ACC112 (cell line): Measurements from ENCODE around the gene SFI1.

Experiments
- H2AFZ ChIP-seq: fragments of 200-600 bp; sonication (generic); one replicate; pipeline ENCODE4 v1.6.0; 2017; ENCODE audit warnings: antibody characterized with exemption, low read length; ENCODE audit not compliant: unreplicated experiment
- H3K27ac ChIP-seq: fragments of 200-600 bp; sonication (generic); 2 replicates; pipeline ENCODE4 v1.5.1; 2014; ENCODE audit warnings: low read depth, mild to moderate bottlenecking, antibody characterized with exemption, low read length, moderate library complexity
- H3K27me3 ChIP-seq: fragments of 200-600 bp; sonication (generic); 2 replicates; pipeline ENCODE4 v1.6.1; 2014; ENCODE audit warnings: mild to moderate bottlenecking, antibody characterized with exemption, low read length, moderate library complexity, mixed read lengths; ENCODE audit not compliant: insufficient read depth
- H3K36me3 ChIP-seq: fragments of 200-600 bp; sonication (generic); 2 replicates; pipeline ENCODE4 v1.6.1; 2016; ENCODE audit warnings: mild to moderate bottlenecking, antibody characterized with exemption, low read length, moderate library complexity, mixed read lengths; ENCODE audit not compliant: insufficient read depth
- H3K4me1 ChIP-seq: fragments of 200-600 bp; sonication (generic); one replicate; pipeline ENCODE4 v1.6.1; 2016; ENCODE audit warnings: low read length, mixed read lengths; ENCODE audit not compliant: insufficient read depth, unreplicated experiment, control insufficient read depth
- H3K4me3 ChIP-seq: fragments of 200-600 bp; sonication (generic); 2 replicates; pipeline ENCODE4 v1.5.1; 2014; ENCODE audit warnings: mild to moderate bottlenecking, low read depth, low read length
- H3K79me2 ChIP-seq: fragments of 200-600 bp; sonication (generic); one replicate; pipeline ENCODE4 v1.6.0; 2016; ENCODE audit warnings: low read length; ENCODE audit not compliant: control insufficient read depth, unreplicated experiment, insufficient read depth

The SFI1 gene

DNA sequence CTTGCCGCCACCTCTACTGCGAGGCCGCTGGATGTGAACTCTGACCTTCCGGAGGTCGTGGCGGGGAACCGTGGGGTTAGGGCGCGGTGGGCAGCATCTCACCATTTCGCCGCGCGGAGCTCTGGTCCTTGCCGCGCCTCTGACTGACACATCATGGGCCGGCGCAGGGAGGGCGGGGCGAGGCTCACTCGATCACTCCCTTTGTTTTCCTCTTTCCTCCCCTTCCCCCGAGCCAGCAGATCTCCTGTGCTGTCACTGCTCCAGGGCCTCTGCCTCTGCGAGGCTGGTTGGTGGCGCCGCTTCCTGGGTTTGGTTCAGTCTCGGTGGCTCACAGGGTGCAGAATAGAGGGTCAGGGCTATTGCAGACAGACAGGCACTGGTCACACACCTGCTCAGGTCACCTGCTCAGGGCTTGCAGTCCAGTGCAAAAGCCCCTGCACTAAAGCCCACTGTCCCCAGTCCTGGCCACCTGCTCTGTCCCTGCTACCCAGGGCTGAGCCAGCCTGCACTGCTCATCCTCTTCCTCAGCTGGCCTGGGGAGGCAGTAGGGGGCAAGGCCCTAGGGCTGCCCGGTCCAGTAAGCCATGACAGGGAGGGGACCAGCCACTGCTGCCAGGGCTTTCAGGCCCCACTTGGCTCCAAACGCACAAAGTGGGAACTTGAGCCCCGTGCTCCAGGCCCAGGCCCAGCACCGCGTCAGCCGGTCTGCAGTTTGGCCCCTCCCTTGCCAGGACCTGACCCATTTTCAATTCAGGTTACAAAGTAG lies 129.5 kb downstream of the SFI1 start:
- Histone ChIP-seq H3K27ac (no peak overlapping the region), H3K27me3 (no peaks in the 10 kb centered on the region), H3K36me3 (no peaks in the 10 kb centered on the region), H3K4me1 (peaks cover 12% of the 10 kb centered on the region), H3K4me3 (no peak overlapping the region), H3K79me2 (peaks cover 51% of the 10 kb centered on the region), H2AFZ (no peak overlapping the region)

DNA sequence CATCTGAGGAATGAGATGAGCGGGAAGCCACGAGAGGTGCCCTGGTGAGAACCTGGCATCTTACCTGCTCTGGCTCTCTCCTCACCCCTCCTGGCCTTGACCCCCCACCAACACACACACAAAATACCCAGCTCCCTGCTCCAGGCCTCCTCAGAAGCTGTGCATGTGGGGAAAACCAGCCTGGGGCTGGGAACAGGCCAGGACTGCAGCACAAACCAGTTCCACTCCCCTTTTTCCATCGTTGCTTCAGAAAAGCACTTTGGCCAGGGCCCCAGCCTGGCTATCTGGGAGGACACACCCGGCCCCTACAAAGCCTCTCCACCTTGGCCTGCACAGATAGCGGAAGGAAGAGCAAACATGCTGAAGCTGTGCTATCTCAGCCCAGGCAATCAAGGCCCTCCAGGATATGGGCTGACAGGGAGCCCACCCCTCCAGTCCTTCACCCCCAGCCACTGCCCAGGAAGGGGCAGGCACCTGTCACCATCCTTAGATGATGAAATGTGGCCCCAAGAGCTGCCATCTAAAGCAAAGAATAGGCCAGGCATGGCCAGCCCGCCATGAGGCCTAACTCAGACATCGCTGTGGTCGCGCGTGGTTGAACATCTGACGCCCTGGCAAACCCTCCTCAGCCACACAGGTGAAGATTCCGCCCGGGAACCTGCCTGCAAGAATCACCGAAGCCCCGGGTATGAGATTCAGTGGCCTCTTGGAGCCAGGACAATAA lies 130.3 kb downstream of the SFI1 start:
- Histone ChIP-seq H3K36me3 (no peaks in the 10 kb centered on the region), H3K27me3 (no peaks in the 10 kb centered on the region), H3K4me3 (no peak overlapping the region), H3K27ac (no peak overlapping the region), H3K4me1 (peaks cover 12% of the 10 kb centered on the region), H3K79me2 (peaks cover 51% of the 10 kb centered on the region), H2AFZ (no peak overlapping the region)

DNA sequence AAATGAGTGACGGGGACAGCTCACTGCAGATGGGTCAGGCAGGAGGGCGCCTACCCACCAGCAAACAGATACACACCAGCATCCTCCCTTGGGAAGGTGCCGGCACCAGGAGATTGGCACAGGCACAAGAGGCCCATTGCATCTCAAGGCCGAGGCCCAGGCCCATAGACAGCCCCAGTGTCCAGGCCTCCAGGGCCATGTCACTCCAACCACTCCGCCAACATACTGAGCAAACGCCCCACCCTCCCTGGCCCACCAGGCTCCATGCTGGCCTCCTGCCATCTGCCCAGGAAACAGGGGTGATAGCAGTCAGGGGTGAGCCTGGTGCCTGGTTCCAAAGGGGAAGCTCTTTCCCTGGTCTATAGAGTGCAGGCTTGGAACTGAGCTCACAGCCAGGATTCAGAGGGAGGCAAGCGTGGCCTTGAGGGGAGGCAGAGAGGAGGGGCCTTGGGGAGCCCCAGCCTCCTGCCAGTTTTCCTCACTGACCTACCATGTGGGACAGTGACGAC lies 130.9 kb downstream of the SFI1 start:
- Histone ChIP-seq H3K79me2 (peaks cover 51% of the 10 kb centered on the region), H2AFZ (no peak overlapping the region), H3K4me1 (peaks cover 12% of the 10 kb centered on the region), H3K4me3 (no peak overlapping the region), H3K27me3 (no peaks in the 10 kb centered on the region), H3K36me3 (no peaks in the 10 kb centered on the region), H3K27ac (no peak overlapping the region)

DNA sequence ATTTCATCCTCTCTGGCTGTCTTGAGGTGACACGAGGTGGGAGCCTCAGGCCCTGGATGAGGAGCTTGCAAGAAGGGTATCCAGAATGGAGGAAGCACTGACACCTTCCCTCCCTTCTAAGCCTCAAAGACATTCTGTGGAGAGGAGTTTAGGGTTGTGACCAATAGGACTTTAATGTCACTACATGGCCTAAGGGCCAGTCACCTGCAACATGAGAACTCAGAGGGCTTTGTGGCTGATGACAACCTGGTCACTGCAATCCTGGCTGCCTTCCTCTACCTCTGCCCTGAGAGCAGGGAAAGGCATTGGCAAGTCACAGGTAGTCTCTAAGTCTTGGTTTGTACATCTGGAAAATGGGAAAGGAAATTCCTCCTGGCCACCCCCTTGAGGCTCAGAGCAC lies 132.0 kb downstream of the SFI1 start:
- H2AFZ ChIP-seq = no peak overlapping the region
- no peaks in the 10 kb centered on the region for H3K27me3 ChIP-seq
- H3K27ac ChIP-seq = no peak overlapping the region
- H3K36me3 ChIP-seq = no peaks in the 10 kb centered on the region
- H3K79me2 ChIP-seq = peaks cover 57% of the 10 kb centered on the region
- H3K4me3 ChIP-seq = no peak overlapping the region
- peaks cover 12% of the 10 kb centered on the region for H3K4me1 ChIP-seq

DNA sequence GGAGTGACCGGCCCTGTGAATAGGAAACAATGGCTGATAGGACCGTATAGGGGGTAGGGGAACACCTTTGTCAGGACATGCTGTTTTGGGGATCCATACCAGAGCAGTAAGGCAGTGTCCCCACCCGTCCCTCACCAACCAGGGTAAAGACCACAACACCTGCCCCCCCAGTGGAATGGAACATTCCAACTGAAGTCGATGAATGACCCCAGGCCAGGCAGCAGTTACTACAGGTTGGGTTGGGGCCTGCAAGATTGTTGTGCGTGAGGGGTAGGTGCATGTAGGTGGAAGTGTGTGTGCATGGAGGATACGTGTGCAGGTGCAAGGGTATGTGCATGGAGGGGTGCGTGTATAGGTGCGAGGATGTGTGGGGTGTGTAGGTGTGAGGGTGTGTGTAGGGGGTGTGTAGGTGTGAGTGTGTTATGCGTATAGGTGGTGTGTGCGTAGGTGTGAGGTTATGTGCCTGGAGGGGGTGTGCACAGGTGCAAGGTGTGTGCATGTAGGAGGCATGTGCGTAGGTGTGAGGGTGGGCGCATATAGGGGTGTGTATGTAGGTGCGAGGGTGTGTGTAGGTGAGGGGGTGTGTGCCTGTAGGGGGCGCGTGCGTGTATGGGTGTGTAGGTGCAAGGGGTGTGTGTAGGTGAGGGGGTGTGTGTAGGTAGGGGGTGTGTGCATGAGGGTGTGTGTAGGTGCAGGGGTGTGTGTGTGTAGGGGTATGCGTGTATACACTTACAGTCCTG lies 132.8 kb downstream of the SFI1 start:
- no peak overlapping the region for H3K27ac ChIP-seq
- peaks cover 55% of the 10 kb centered on the region for H3K79me2 ChIP-seq
- H3K4me3 ChIP-seq = peak overlapping the region; percentile 79
- no peaks in the 10 kb centered on the region for H3K36me3 ChIP-seq
- H2AFZ ChIP-seq = no peak overlapping the region
- peaks cover 12% of the 10 kb centered on the region for H3K4me1 ChIP-seq
- H3K27me3 ChIP-seq = no peaks in the 10 kb centered on the region

DNA sequence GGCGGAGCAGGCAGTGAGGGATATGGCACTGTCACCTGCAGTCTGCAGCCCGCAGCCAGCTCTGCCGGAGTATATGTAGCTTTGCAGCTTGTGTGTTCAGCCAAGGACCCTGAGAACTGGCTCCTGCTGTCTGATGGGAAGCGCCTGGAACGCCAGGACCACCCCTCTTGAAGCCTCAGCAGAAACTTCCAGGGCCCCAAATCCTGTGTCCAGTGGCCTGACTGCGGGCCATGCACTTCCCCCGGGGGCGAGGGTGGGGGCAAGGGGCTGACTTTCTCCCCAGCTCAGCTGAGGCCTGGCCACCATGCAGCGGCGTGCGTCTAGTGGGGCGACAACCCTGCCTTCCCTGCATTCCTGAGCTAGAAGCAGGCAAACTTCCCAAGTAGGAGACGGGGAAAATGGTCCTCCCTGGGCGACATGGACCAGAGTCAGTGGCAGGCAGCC lies 133.4 kb downstream of the SFI1 start:
- H3K4me3 ChIP-seq = peak overlapping the region; percentile 79
- H3K36me3 ChIP-seq = no peaks in the 10 kb centered on the region
- no peak overlapping the region for H2AFZ ChIP-seq
- H3K79me2 ChIP-seq = peaks cover 52% of the 10 kb centered on the region
- H3K27me3 ChIP-seq = no peaks in the 10 kb centered on the region
- H3K27ac ChIP-seq = peak overlapping the region; percentile 80; the same call in 1 of the 2 replicates
- H3K4me1 ChIP-seq = peaks cover 12% of the 10 kb centered on the region

DNA sequence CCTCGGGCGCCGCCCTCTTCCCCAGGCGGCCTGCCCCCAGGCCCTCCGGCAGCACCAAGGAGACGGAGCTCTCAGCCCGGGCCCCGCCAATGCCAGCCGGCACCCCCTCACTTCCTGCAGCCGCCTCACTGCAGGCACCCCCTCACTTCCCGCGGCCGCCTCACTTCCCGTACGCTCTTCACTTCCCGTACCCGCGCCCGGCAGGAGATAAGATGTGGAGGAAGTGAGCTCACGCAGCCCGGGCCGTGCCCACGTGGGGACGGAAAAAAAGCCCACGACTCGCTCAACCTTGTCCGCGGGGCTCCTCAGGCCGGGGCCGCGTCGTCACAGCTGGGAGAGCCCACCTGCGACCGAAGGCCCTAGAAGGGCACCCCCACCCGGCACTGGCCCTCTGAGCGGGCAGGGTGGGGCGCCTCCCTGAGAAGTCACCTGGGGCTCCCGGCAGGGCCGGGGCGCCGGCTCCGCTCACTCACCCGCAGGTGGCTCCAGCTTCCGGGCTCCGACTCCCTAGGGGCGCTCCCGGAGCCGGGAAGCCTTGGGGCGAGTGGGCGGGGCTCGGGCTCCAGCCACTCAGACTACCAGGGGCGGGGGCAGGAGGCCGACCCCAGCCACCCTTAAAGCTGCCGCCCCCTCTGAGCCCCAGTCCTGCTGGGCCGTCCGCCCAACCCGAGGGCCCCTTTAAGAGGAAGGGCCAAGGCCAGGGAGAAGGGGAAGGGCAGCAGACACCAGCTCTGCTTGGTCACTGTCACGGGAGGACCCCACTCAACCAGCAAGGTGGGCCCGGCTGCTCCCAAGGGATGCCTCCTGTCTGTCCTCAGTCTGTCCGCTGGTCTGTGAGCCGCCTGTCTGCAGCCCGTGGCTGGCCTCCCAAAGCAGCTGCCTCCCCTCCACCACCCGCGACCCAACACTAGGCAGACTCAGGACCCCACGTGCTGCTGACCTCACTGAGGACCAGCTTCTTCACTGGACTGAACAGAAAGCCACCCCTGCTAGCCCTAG lies 134.3 kb downstream of the SFI1 start:
- H3K4me3 ChIP-seq = peak overlapping the region; percentile 79
- no peaks in the 10 kb centered on the region for H3K27me3 ChIP-seq
- H3K79me2 ChIP-seq = peaks cover 49% of the 10 kb centered on the region
- H3K36me3 ChIP-seq = no peaks in the 10 kb centered on the region
- peak overlapping the region; percentile 80 for H3K27ac ChIP-seq
- H3K4me1 ChIP-seq = peaks cover 12% of the 10 kb centered on the region
- no peak overlapping the region for H2AFZ ChIP-seq

DNA sequence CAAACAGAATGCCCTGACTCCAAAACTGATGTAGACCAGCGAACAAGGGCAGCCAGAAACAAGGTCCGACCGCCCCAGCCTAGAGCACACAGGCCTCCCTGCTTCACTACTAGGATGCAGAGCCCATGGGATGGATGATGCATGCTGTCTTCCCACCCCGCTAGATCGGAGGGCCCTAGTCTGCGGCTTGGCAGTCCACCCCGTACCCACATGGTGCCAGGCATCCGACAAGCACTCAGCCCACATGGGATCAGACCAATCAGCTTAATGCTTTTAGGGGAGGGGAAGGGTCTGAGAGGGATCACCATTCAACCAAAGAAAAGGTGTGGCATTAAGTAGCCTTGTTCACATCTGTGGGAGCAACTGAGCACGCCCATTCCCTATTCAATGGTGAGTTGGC lies 135.1 kb downstream of the SFI1 start:
- peaks cover 12% of the 10 kb centered on the region for H3K4me1 ChIP-seq
- H2AFZ ChIP-seq = no peak overlapping the region
- H3K27ac ChIP-seq = peak overlapping the region; percentile 80
- peak overlapping the region; percentile 79 for H3K4me3 ChIP-seq
- H3K27me3 ChIP-seq = no peaks in the 10 kb centered on the region
- H3K79me2 ChIP-seq = peaks cover 46% of the 10 kb centered on the region
- H3K36me3 ChIP-seq = no peaks in the 10 kb centered on the region

DNA sequence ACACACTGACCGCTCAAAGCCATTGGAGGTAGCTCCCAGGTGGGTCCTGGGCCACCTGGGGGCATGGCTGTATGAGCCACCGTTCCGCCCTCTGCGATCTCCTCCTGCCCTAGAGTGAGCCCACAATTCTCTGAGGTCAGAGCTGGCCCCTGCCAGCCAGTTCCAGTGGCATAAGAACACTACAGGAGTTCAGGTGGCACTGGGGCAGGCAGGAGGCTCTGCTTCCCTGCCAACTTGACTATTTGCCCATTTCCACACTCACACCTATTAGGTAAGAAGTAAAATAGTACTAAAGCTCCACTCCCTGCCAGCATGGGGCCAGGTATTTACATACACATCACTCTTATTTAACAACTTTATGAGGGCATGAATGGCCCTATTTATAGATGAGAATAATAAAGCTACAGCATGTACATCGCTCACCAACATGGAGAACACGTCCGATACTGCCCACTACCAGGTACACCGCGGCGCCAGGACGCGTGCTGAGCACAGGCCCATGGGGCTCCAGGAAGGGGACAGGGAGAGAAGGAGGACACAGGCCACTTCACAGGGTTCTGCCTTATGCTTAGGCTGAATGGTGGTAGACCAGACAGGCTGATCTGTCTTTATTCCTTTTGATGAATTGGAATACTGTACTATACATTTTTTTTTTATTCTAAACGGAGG lies 139.4 kb downstream of the SFI1 start:
- H3K4me1 ChIP-seq = peaks cover 24% of the 10 kb centered on the region
- H3K27ac ChIP-seq = no peak overlapping the region

More for the DNA sequence above, 139.4 kb downstream of the SFI1 start:
- H3K36me3 ChIP-seq = no peaks in the 10 kb centered on the region
- peaks cover 19% of the 10 kb centered on the region for H3K79me2 ChIP-seq
- no peaks in the 10 kb centered on the region for H3K27me3 ChIP-seq
- H2AFZ ChIP-seq = no peak overlapping the region
- no peak overlapping the region for H3K4me3 ChIP-seq
